B cell (primary cell): ENCODE results near the gene SRRM2. TPM values are rescaled to one million over a fixed set of nuclear protein-coding genes. Genes with fewer than 3 reads are reported as not detected.

Experiments
- ATAC-seq: fragments of 200-7000 bp; cut with Tn5 transposase; one replicate; pipeline ENCODE4 v1.10.0; 2021; ENCODE audit warnings: low read depth, mild to moderate bottlenecking, moderate number of reproducible peaks, moderate library complexity
- CTCF ChIA-PET: fragments of 350-600 bp; sonication (Branson Sonifier 250); formaldehyde crosslinking; loops from one replicate; lab custom pipeline; 2021; ENCODE audit warnings: antibody characterized with exemption, inconsistent platforms; lab: Charles Lee
- POLR2A ChIA-PET: fragments of 350-600 bp; sonication (Branson Sonifier 250); formaldehyde crosslinking; loops from one replicate; lab custom pipeline; 2021; ENCODE audit warnings: antibody characterized with exemption; lab: Charles Lee
- DNase-seq: peaks from one replicate; pipeline ENCODE4 v3.0.0; 2013
- H2AFZ ChIP-seq: 2 replicates; pipeline ENCODE4 v1.6.1; 2012; ENCODE audit warnings: mild to moderate bottlenecking, low read depth, low read length; ENCODE audit not compliant: insufficient read depth, poor library complexity, severe bottlenecking
- H3K27ac ChIP-seq, 2 donors: 1 replicate in 1 of 2; 2 replicates in 1 of 2; pipeline ENCODE4 v1.5.1; 2012 to 2013; ENCODE audit warnings: low read length in 2 of 2, mild to moderate bottlenecking in 2 of 2, moderate library complexity in 1 of 2
- H3K27me3 ChIP-seq, 4 experiments: fragments of 200-600 bp in 1 of 4; sonication (generic) in 1 of 4; replicated peaks in 1 of 4; 1 replicate in 2 of 4; 2 replicates in 2 of 4; pipeline versions ENCODE4 v1.6.1 to v1.7.0; 2013 to 2016; ENCODE audit warnings: low read length in 3 of 4, mild to moderate bottlenecking in 2 of 4, mixed read lengths in 1 of 4, moderate library complexity in 1 of 4; ENCODE audit not compliant: insufficient read depth in 4 of 4, control insufficient read depth in 3 of 4; ENCODE audit errors: control extremely low read depth in 1 of 4
- H3K36me3 ChIP-seq, 2 experiments: replicated peaks in 1 of 2; 1 replicate in 1 of 2; 2 replicates in 1 of 2; pipeline versions ENCODE4 v1.6.1 to v1.7.1; 2013; ENCODE audit warnings: low read length in 1 of 2; ENCODE audit not compliant: insufficient read depth in 2 of 2, control insufficient read depth in 1 of 2; ENCODE audit errors: control extremely low read depth in 1 of 2, extremely low read depth in 1 of 2
- H3K4me1 ChIP-seq, 2 donors: fragments of 200-600 bp in 1 of 2; sonication (generic) in 1 of 2; 1 replicate in 1 of 2; 2 replicates in 1 of 2; pipeline versions ENCODE4 v1.5.1 to v1.6.1; 2013 to 2017; ENCODE audit warnings: low read length in 2 of 2; ENCODE audit not compliant: control insufficient read depth in 2 of 2, insufficient read depth in 2 of 2
- H3K4me2 ChIP-seq: replicated peaks from 2 replicates; pipeline ENCODE3; 2012; ENCODE audit warnings: mild to moderate bottlenecking, low read depth, low read length; ENCODE audit not compliant: poor library complexity, severe bottlenecking
- H3K4me3 ChIP-seq, 5 experiments: fragments of 200-600 bp in 1 of 5; sonication (generic) in 1 of 5; 1 replicate in 3 of 5; 2 replicates in 2 of 5; pipeline versions ENCODE4 v1.5.1 to v1.7.0; 2011 to 2016; ENCODE audit warnings: low read length in 4 of 5, mild to moderate bottlenecking in 4 of 5, low read depth in 2 of 5, control low read depth in 1 of 5, moderate library complexity in 1 of 5; ENCODE audit not compliant: insufficient read depth in 1 of 5; ENCODE audit errors: control extremely low read depth in 1 of 5, extremely low read depth in 1 of 5
- H3K79me2 ChIP-seq: fragments of 200-600 bp; sonication (generic); one replicate; pipeline ENCODE4 v1.6.0; 2016; ENCODE audit warnings: low read length; ENCODE audit not compliant: control insufficient read depth, insufficient read depth
- H3K9ac ChIP-seq: fragments of 200-600 bp; sonication (generic); 2 replicates; pipeline ENCODE4 v1.6.1; 2017; ENCODE audit warnings: mild to moderate bottlenecking, low read length, moderate library complexity
- H3K9me3 ChIP-seq, 3 donors: one replicate each; pipeline versions ENCODE4 v1.6.1 to v1.7.1; 2013; ENCODE audit warnings: low read length in 2 of 3; ENCODE audit not compliant: control insufficient read depth in 2 of 3, insufficient read depth in 1 of 3; ENCODE audit errors: control extremely low read depth in 1 of 3
- H4K20me1 ChIP-seq: 2 replicates; pipeline ENCODE4 v1.6.0; 2012; ENCODE audit warnings: mild to moderate bottlenecking, low read length; ENCODE audit not compliant: insufficient read depth, control insufficient read depth, poor library complexity, severe bottlenecking
- H3K27ac Mint-ChIP-seq: one replicate; pipeline ENCODE4 v1.8.0; 2021; ENCODE audit warnings: mixed read lengths
- H3K27me3 Mint-ChIP-seq: one replicate; pipeline ENCODE4 v1.8.0; 2021; ENCODE audit warnings: mixed read lengths
- H3K4me1 Mint-ChIP-seq: one replicate; pipeline ENCODE4 v1.8.0; 2021; ENCODE audit warnings: mixed read lengths
- H3K4me3 Mint-ChIP-seq: one replicate; pipeline ENCODE4 v1.8.0; 2021; ENCODE audit warnings: mixed read lengths
- H3K9me3 Mint-ChIP-seq: one replicate; pipeline ENCODE4 v1.8.0; 2022; ENCODE audit warnings: mixed read lengths; ENCODE audit not compliant: insufficient read depth
- CTCF ChIP-seq: fragments of 200-600 bp; IDR thresholded peaks from one replicate; pipeline ENCODE4 v1.8.0; 2022; ENCODE audit warnings: antibody characterized with exemption, mild to moderate bottlenecking
- EZH2 ChIP-seq: IDR thresholded peaks from 2 replicates; pipeline ENCODE4 v1.6.1; 2012; ENCODE audit warnings: borderline replicate concordance, low read depth, mild to moderate bottlenecking, moderate library complexity, low read length; ENCODE audit not compliant: insufficient read depth, poor library complexity, severe bottlenecking
- WGBS: methylation state at CpG from one replicate; pipeline ENCODE4 v1.1.5; 2013; ENCODE audit warnings: missing lambda C conversion rate; ENCODE audit not compliant: insufficient coverage; 5-methylcytosine and 5-hydroxymethylcytosine counted together
- intact Hi-C: fragments of 100-400 bp; cut with micrococcal nuclease; formaldehyde crosslinking; loops from one replicate; pipeline ENCODE4 v1.10.0; 2022
- polyA plus RNA-seq: library from polyadenylated mRNA; depleted of rRNA; stranded (reverse); fragments of >200 nt; gene quantifications from 2 replicates; pipeline ENCODE4 v1.2.3, GENCODE V29; 2012
- total RNA-seq, 2 donors: library from RNA; stranded (reverse); fragments of 120-200 nt in 1 of 2; gene quantifications; 1 replicate in 1 of 2; 2 replicates in 1 of 2; pipeline versions ENCODE4 v1.2.3 to v1.2.4, GENCODE V29; 2013 to 2022

SRRM2 gene
- total and polyA plus RNA-seq, 2 donors (not counting 1 experiment from before 2014, with no cell fraction given): 1,485 to 1,879 TPM

- peaks cover 12% of the 10 kb centered on the region for H3K79me2 ChIP-seq
- H3K4me1 Mint-ChIP-seq: peaks cover 19% of the 10 kb centered on the region
- intact Hi-C loops: no loop called here
- ATAC-seq (no peak), DNase-seq (no peak)
- H3K4me3 ChIP-seq: no peak overlapping the region
- WGBS: 83% methylated on average over 17 of the region's 20 CpGs
- peaks cover 15 to 33% of the 10 kb centered on the region in 2 donors for H3K4me1 ChIP-seq
- no peak overlapping the region for H3K27ac Mint-ChIP-seq
- POLR2A ChIA-PET: no interaction called here
- no peak overlapping the region for H2AFZ ChIP-seq
- H3K4me3 Mint-ChIP-seq: no peak overlapping the region
- peaks cover 0 to 6% (median 0%) of the 10 kb centered on the region in 3 donors for H3K9me3 ChIP-seq
- H3K27ac ChIP-seq: no peak overlapping the region
- H3K27me3 Mint-ChIP-seq: peaks cover 8% of the 10 kb centered on the region
- H3K9ac ChIP-seq: no peak overlapping the region
- TF ChIP-seq CTCF: no peak
- no peak for TF ChIP-seq EZH2
- peaks cover 0 to 23% (median 5%) of the 10 kb centered on the region in 4 experiments for H3K27me3 ChIP-seq
- H3K36me3 ChIP-seq: no peaks in the 10 kb centered on the region
- CTCF ChIA-PET: interaction anchor here (1.3 kb wide), 1 partner anchor 85 kb away, joined by 3 read pairs; no protein-coding TSS in a partner anchor
- H3K9me3 Mint-ChIP-seq: no peaks in the 10 kb centered on the region
- H3K4me2 ChIP-seq: no peak overlapping the region
- no peaks in the 10 kb centered on the region for H4K20me1 ChIP-seq
These were observed 30.3 kb downstream of the SRRM2 start for GRCh38 chr16:2782583-2783351.
